H9 (cell line): ENCODE data around the gene PRR35. TPM values are rescaled to one million over a fixed set of nuclear protein-coding genes. Genes with fewer than 3 reads are reported as not detected.

Experiments
- DNase-seq: peaks from one replicate; pipeline ENCODE4 v3.0.0-alpha.2; 2017
- H2AFZ ChIP-seq: one replicate; pipeline ENCODE4 v1.6.1; 2013; ENCODE audit warnings: mild to moderate bottlenecking, low read length, control low read depth, moderate library complexity
- H2AK5ac ChIP-seq: 2 replicates; pipeline ENCODE4 v1.6.1; 2013; ENCODE audit warnings: low read length, control low read depth, mixed read lengths; ENCODE audit not compliant: insufficient read length
- H2BK120ac ChIP-seq: one replicate; pipeline ENCODE4 v1.6.1; 2013; ENCODE audit warnings: low read depth, mild to moderate bottlenecking, low read length, control low read depth, inconsistent platforms; ENCODE audit not compliant: poor library complexity, severe bottlenecking
- H2BK12ac ChIP-seq: 2 replicates; pipeline ENCODE4 v1.6.1; 2013; ENCODE audit warnings: low read length, control low read depth, mixed read lengths, low read depth; ENCODE audit not compliant: insufficient read length
- H2BK15ac ChIP-seq: 2 replicates; pipeline ENCODE4 v1.6.1; 2013; ENCODE audit warnings: low read depth, low read length, control low read depth
- H2BK20ac ChIP-seq: one replicate; pipeline ENCODE4 v1.6.1; 2013; ENCODE audit warnings: low read depth, mild to moderate bottlenecking, low read length, control low read depth, inconsistent platforms; ENCODE audit not compliant: poor library complexity, severe bottlenecking
- H2BK5ac ChIP-seq: 2 replicates; pipeline ENCODE4 v1.6.1; 2013; ENCODE audit warnings: low read length, control low read depth, mixed read lengths; ENCODE audit not compliant: insufficient read length
- H3K14ac ChIP-seq: 2 replicates; pipeline ENCODE4 v1.6.1; 2013; ENCODE audit warnings: low read length, control low read depth; ENCODE audit not compliant: insufficient read depth
- H3K18ac ChIP-seq: 2 replicates; pipeline ENCODE4 v1.6.1; 2013; ENCODE audit warnings: low read depth, mild to moderate bottlenecking, mixed read lengths, low read length, control low read depth; ENCODE audit not compliant: insufficient read length
- H3K23ac ChIP-seq: 2 replicates; pipeline ENCODE4 v1.6.1; 2013; ENCODE audit warnings: low read length, control low read depth, mixed read lengths, low read depth; ENCODE audit not compliant: insufficient read length
- H3K23me2 ChIP-seq: 2 replicates; pipeline ENCODE4 v1.6.1; 2013; ENCODE audit warnings: low read depth, mild to moderate bottlenecking, mixed read lengths, low read length, control low read depth; ENCODE audit not compliant: insufficient read length, poor library complexity, severe bottlenecking
- H3K27ac ChIP-seq: 2 replicates; pipeline ENCODE4 v1.5.1; 2013; ENCODE audit warnings: low read length, control low read depth, mixed read lengths, low read depth; ENCODE audit not compliant: insufficient read length
- H3K27me3 ChIP-seq: 2 replicates; pipeline ENCODE4 v1.6.1; 2013; ENCODE audit warnings: low read length, control low read depth, inconsistent platforms; ENCODE audit not compliant: insufficient read depth
- H3K4ac ChIP-seq: 2 replicates; pipeline ENCODE4 v1.6.1; 2013; ENCODE audit warnings: low read depth, mild to moderate bottlenecking, control low read depth, inconsistent platforms, low read length, moderate library complexity
- H3K4me1 ChIP-seq: 2 replicates; pipeline ENCODE4 v1.6.1; 2013; ENCODE audit warnings: low read length, control low read depth, inconsistent platforms; ENCODE audit not compliant: insufficient read depth
- H3K4me2 ChIP-seq: 2 replicates; pipeline ENCODE4 v1.6.1; 2013; ENCODE audit warnings: low read length, control low read depth, mixed read lengths; ENCODE audit not compliant: insufficient read length, insufficient read depth
- H3K56ac ChIP-seq: 2 replicates; pipeline ENCODE4 v1.6.1; 2013; ENCODE audit warnings: low read depth, mild to moderate bottlenecking, mixed read lengths, low read length, control low read depth; ENCODE audit not compliant: insufficient read length
- H3K79me1 ChIP-seq: 2 replicates; pipeline ENCODE4 v1.6.1; 2013; ENCODE audit warnings: low read depth, mild to moderate bottlenecking, moderate library complexity, low read length, control low read depth, inconsistent platforms; ENCODE audit not compliant: insufficient read depth, poor library complexity, severe bottlenecking
- H3K79me2 ChIP-seq: 2 replicates; pipeline ENCODE4 v1.6.1; 2013; ENCODE audit warnings: low read length, control low read depth, inconsistent platforms; ENCODE audit not compliant: insufficient read depth
- H3K9ac ChIP-seq: 2 replicates; pipeline ENCODE4 v1.6.1; 2013; ENCODE audit warnings: low read length, control low read depth, mixed read lengths; ENCODE audit not compliant: insufficient read length; ENCODE audit errors: extremely low read depth
- H3K9me3 ChIP-seq: one replicate; pipeline ENCODE4 v1.6.1; 2013; ENCODE audit warnings: low read depth, low read length, inconsistent platforms; ENCODE audit not compliant: control insufficient read depth
- H3T11ph ChIP-seq: one replicate; pipeline ENCODE4 v1.6.1; 2013; ENCODE audit warnings: mild to moderate bottlenecking, low read length, control low read depth, inconsistent platforms
- H4K20me1 ChIP-seq: one replicate; pipeline ENCODE4 v1.6.1; 2013; ENCODE audit not compliant: control insufficient read depth, insufficient read length, insufficient read depth
- H4K5ac ChIP-seq: 2 replicates; pipeline ENCODE4 v1.6.1; 2013; ENCODE audit warnings: low read depth, mild to moderate bottlenecking, mixed read lengths, low read length, control low read depth; ENCODE audit not compliant: insufficient read length
- H4K8ac ChIP-seq: replicated peaks from 2 replicates; pipeline ENCODE4 v1.6.1; 2013; ENCODE audit warnings: low read length, control low read depth, mixed read lengths, low read depth; ENCODE audit not compliant: insufficient read length
- H4K91ac ChIP-seq: 2 replicates; pipeline ENCODE4 v1.6.1; 2013; ENCODE audit warnings: low read depth, mild to moderate bottlenecking, moderate library complexity, mixed read lengths, low read length, control low read depth; ENCODE audit not compliant: insufficient read length
- H3K27ac Mint-ChIP-seq, 3 experiments: 2 replicates in 2 of 3; 3 replicates in 1 of 3; pipeline ENCODE4 v1.8.0; 2020 to 2021; ENCODE audit warnings: mixed read lengths in 3 of 3, mild to moderate bottlenecking in 1 of 3, moderate library complexity in 1 of 3
- H3K27me3 Mint-ChIP-seq: 2 replicates; pipeline ENCODE4 v1.8.0; 2021; ENCODE audit warnings: low read depth, mild to moderate bottlenecking, moderate library complexity, mixed read lengths
- H3K36me3 Mint-ChIP-seq, 3 experiments: 2 replicates in 2 of 3; 3 replicates in 1 of 3; pipeline ENCODE4 v1.8.0; 2020 to 2021; ENCODE audit warnings: low read depth in 3 of 3, mixed read lengths in 3 of 3; ENCODE audit not compliant: insufficient read depth in 1 of 3
- H3K4me1 Mint-ChIP-seq, 2 experiments: 2 replicates each; pipeline ENCODE4 v1.8.0; 2020; ENCODE audit warnings: mixed read lengths in 2 of 2
- H3K4me3 Mint-ChIP-seq, 2 experiments: 2 replicates in 1 of 2; 3 replicates in 1 of 2; pipeline ENCODE4 v1.8.0; 2020 to 2021; ENCODE audit warnings: mild to moderate bottlenecking in 2 of 2, mixed read lengths in 2 of 2, moderate library complexity in 1 of 2
- H3K9me3 Mint-ChIP-seq, 2 experiments: 2 replicates in 1 of 2; 3 replicates in 1 of 2; pipeline ENCODE4 v1.8.0; 2020; ENCODE audit warnings: mild to moderate bottlenecking in 2 of 2, mixed read lengths in 2 of 2, moderate library complexity in 1 of 2
- CTCF ChIP-seq: fragments of 200-600 bp; sonication (generic); conservative IDR thresholded peaks from 3 replicates; pipeline ENCODE4 v1.8.0; 2021; ENCODE audit warnings: antibody characterized with exemption, mild to moderate bottlenecking
- WGBS: extraction: QIAGEN DNeasy Blood & Tissue Kit; methylation state at CpG from one replicate; pipeline ENCODE4 v1.1.7; 2013; ENCODE audit warnings: missing lambda C conversion rate, low lambda C conversion rate, mixed read lengths; ENCODE audit not compliant: insufficient read length; ENCODE audit errors: extremely low coverage; 5-methylcytosine and 5-hydroxymethylcytosine counted together
- total RNA-seq: library from RNA; stranded (reverse); gene quantifications from 2 replicates; pipeline ENCODE4 v1.2.1, GENCODE V29; 2021

Gene PRR35
- total RNA-seq, 1 experiment from 2014 or later = 0.33 TPM

- Mint-ChIP-seq H3K27me3 (peaks cover 2% of the 10 kb centered on the region; the same call in 1 of the 2 replicates), H3K4me3 (no peak overlapping the region), H3K27ac (no peak overlapping the region), H3K4me1 (peaks cover 3 to 6% of the 10 kb centered on the region in 2 experiments), H3K36me3 (peaks cover 0 to 4% (median 2%) of the 10 kb centered on the region in 3 experiments; a peak in 2 of 7 replicates), H3K9me3 (no peaks in the 10 kb centered on the region)
- Histone ChIP-seq H3K4me1 (no peaks in the 10 kb centered on the region; the same call in 1 of the 2 replicates), H3K9ac (no peak overlapping the region), H4K5ac (no peak overlapping the region), H4K8ac (no peak overlapping the region), H2AK5ac (no peak overlapping the region), H3K4me2 (no peak overlapping the region), H3K27me3 (no peaks in the 10 kb centered on the region), H4K91ac (no peak overlapping the region), H3K27ac (no peak overlapping the region), H3K18ac (no peak overlapping the region), H2BK15ac (no peak overlapping the region), H3K23me2 (no peaks in the 10 kb centered on the region), H2BK120ac (no peak overlapping the region), H4K20me1 (no peaks in the 10 kb centered on the region), H2BK20ac (no peak overlapping the region), H2BK5ac (no peak overlapping the region), H3K9me3 (no peaks in the 10 kb centered on the region), H3K79me2 (no peaks in the 10 kb centered on the region), H3K23ac (no peak overlapping the region), H3K4ac (no peak overlapping the region), H2BK12ac (no peak overlapping the region), H3T11ph (no peak overlapping the region), H3K56ac (no peak overlapping the region), H3K79me1 (no peaks in the 10 kb centered on the region), H3K14ac (no peak overlapping the region), H2AFZ (no peak overlapping the region)
- no CpG with 5 or more reads among the region's 13 CpGs for WGBS
- TF ChIP-seq CTCF = no peak
- DNase-seq = no peak
These were observed 17.6 kb downstream of the PRR35 start for GRCh38 chr16:577796-578195.
